ENCODE measurements around the gene UQCR11.
A peak's percentile ranks its signal among the peaks of the same experiment; 100 is the strongest.
"Not testable (repeated sequence)": the region's sequence is repeated elsewhere in the genome, so short reads cannot be mapped to it uniquely, and the experiment has no call there.

UQCR11 gene

DNA sequence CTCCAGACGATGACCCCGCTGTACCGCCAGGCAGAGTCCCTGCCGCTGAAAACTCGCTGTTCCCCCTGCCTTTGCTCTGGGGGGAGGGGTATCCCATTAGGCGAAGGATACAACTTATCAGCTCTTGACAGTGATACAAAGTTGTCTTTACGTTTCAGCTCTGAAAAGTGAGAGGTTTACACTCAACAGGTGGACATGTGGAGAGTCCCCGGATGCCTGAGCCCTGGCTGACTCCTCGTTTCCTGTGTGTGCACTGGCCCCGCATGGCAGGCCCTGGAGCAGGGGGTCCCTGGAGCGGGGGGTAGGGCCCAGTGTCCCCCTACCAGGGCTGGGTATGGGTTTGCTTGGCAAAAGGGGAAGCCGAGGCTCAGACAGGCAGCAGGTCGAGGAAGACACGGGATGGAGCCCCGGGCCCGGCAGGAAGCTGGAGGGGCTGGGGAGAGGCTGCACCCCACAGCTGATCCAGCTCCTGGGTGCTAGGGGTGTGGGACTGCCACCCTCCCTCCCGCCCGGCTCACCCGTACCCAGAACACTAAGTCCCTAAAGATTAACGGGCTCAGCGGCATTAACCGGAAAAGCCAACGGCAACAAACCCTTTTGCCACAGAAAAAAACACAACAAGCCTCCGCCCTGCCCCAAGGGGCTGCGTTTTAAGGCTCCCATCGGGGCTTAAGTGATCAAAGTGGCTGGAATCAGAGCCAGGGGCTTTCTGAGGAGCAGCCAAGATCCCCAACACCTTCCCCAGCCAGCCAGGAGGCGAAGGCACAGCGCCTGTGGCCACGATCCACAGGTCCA lies 41.6 kb upstream of the UQCR11 start:
- TF ChIP-seq, protein P1, sequence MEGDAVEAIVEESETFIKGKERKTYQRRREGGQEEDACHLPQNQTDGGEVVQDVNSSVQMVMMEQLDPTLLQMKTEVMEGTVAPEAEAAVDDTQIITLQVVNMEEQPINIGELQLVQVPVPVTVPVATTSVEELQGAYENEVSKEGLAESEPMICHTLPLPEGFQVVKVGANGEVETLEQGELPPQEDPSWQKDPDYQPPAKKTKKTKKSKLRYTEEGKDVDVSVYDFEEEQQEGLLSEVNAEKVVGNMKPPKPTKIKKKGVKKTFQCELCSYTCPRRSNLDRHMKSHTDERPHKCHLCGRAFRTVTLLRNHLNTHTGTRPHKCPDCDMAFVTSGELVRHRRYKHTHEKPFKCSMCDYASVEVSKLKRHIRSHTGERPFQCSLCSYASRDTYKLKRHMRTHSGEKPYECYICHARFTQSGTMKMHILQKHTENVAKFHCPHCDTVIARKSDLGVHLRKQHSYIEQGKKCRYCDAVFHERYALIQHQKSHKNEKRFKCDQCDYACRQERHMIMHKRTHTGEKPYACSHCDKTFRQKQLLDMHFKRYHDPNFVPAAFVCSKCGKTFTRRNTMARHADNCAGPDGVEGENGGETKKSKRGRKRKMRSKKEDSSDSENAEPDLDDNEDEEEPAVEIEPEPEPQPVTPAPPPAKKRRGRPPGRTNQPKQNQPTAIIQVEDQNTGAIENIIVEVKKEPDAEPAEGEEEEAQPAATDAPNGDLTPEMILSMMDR (conservative IDR thresholded peaks at IDR 0.05; ENCODE audit: low read depth) = no peak
- CTCF ChIA-PET = interaction anchor here (0.6 to 0.7 kb wide), 2 partner anchors 10 to 17 kb away, joined by 4 to 5 read pairs; no protein-coding TSS in a partner anchor
- DNase-seq (ENCODE audit: low spot score) = no peak
- POLR2A ChIA-PET (ENCODE audit: low non-redundant PET) = no interaction called here
- H3K27ac ChIP-seq = peak overlapping the region; percentile 93

DNA sequence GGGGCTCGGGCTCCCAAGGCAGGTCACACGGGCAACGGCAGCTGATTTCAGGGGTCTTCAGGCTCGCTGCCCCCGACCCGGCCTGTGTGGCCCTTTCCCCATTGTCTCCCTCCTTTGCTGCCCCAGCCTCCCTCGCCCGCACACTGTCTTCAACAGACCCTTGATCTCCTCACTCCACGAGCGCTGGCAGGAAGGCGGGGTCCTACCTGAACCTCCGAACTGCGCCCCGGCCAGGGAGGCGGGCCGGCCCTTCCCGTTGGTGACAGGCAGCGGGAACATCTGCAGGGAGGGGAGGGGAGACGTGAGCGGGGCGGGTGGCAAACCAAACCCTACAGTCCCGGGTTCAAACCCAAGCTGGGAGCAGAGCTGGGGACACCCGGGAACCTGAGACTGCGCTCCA lies 40.9 kb upstream of the UQCR11 start:
- no peak for DNase-seq (ENCODE audit: low spot score)
- TF ChIP-seq, protein P1 (conservative IDR thresholded peaks at IDR 0.05; ENCODE audit: low read depth) = no peak
- POLR2A ChIA-PET (ENCODE audit: low non-redundant PET) = no interaction called here
- H3K27ac ChIP-seq = peak overlapping the region; percentile 93; the same call in 1 of the 2 replicates
- CTCF ChIA-PET = interaction anchor here (0.6 kb wide), 1 partner anchor 10 kb away, joined by 5 read pairs; no protein-coding TSS in a partner anchor

DNA sequence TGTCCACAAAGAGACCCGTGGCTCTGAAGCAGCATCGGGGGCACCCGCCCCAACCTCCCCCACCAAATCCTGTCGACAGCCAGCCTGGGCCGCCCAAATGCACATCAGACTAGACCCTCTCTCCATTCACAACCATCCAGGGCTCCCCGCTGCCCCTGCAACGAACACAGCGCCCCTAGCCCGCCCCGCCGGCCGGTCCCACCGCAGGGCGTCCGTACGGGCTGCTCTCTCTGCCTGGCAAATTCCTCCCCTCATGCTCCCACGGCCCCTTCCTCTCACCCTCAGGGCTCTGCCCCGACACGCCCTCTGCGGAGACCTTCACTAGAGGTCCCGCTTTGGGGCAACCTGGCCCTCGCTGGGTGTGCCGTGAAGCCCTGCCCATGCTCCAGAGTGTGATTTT lies 40.0 kb upstream of the UQCR11 start:
- ChIA-PET POLR2A (ENCODE audit: low non-redundant PET) (no interaction called here), CTCF (no interaction called here)
- H3K27ac ChIP-seq = peak overlapping the region; percentile 37; the same call in 1 of the 2 replicates
- TF ChIP-seq, protein P1 (conservative IDR thresholded peaks at IDR 0.05; ENCODE audit: low read depth) = no peak
- no peak for DNase-seq (ENCODE audit: low spot score)

DNA sequence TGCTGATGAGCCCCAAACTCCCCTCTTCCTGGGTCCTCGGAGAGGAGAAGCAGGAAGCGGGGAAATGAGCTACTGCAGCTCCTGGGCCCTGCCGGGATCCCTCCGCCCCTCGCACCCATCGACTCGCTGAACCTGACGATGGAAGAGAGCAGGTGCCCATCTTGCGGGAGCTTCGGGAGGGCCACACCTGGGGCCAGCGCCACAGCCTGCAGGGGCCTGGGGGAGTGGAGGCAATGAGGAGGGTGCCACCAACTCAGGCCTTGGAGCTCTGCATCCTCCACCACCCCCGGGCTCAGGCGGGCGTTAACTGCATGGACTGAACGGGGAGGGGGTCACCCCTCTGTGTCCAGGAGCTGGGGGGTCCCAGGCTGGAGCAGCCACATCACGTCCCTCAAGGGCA lies 38.8 kb upstream of the UQCR11 start:
- ChIA-PET POLR2A (ENCODE audit: low non-redundant PET) (interaction anchor here (0.5 kb wide), 1 partner anchor 38 kb away, joined by 4 read pairs; no protein-coding TSS in a partner anchor), CTCF (interaction anchor here (0.6 to 1.2 kb wide), 2 partner anchors 193 to 956 kb away, joined by 3 read pairs; no protein-coding TSS in a partner anchor)
- DNase-seq (ENCODE audit: low spot score) = no peak
- TF ChIP-seq, protein P1 (conservative IDR thresholded peaks at IDR 0.05; ENCODE audit: low read depth) = no peak
- H3K27ac ChIP-seq = peak overlapping the region; percentile 37

DNA sequence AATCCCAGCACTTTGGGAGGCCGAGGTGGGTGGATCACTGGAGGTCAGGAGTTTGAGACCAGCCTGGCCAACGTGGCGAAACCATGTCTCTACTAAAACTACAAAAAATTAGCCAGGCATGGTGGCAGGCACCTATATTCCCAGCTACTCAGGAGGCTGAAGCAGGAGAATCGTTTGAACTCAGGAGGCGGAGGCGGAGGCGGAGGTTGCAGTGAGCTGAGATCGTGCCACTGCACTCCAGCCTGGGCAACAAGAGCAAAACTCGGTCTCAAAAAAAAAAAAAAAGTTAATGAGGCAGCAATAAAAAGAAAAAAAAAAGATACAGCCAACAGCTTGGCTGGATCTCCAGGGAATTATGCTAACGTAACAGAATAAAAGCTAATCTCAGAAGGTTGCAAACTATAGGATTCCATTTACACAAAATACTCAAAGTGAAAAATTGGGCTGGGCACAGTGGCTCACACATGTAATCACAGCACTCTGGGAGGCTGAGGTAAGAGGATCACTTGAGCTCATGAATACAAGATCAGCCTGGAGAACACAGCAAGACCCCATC lies 35.7 kb upstream of the UQCR11 start:
- ChIA-PET POLR2A (ENCODE audit: low non-redundant PET) (interaction anchor here (0.6 kb wide), 1 partner anchor 37 kb away, joined by 3 read pairs; no protein-coding TSS in a partner anchor), CTCF (interaction anchor here (1.1 kb wide), 1 partner anchor 95 kb away, joined by 3 read pairs; no protein-coding TSS in a partner anchor)
- peak overlapping the region; percentile 37; the same call in 1 of the 2 replicates for H3K27ac ChIP-seq
- DNase-seq (ENCODE audit: low spot score) = not testable (repeated sequence)

DNA sequence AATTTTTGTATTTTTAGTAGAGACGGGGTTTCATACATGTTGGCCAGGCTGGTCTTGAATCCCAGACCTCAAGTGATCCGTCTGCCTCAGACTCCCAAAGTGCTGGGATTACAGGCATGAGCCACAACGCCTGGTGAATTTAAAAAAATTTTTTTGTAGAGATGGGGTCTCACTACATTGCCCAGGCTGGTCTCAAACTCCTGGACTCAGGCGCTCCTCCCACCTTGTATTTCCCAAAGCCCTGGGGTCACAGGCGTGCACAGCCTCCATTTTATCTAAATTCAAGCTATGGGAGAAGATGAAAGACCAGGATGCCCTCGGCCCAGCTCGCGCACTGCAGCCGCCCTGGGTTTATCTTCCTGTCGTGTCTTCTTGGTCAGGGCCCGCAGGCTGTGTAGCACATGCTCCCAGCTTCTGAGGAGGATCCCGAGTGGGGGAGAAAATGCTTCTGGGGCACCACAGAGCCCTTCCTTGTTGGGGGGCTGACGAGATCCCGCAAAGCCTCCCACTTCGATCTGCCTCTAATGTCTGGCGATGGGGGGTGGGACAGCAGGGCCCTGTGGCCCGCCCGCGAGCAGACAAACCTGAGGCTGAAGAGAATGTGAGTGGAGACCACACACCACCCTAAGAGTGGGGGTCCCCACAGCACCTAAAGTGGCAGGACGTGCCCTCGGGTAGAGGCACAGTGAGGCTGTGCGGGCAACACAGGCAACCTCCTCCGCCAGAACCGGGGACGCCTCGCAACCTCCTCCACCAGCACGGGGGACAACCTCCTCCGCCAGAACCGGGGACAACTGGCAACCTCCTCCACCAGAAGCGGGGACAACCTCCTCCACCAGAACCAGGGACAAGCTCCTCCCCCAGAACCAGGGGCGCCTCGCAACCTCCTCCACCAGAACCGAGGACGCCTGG lies 31.3 kb upstream of the UQCR11 start:
- no peak for DNase-seq (ENCODE audit: low spot score)
- no peak overlapping the region for H3K27ac ChIP-seq
- CTCF ChIA-PET = interaction anchor here (0.6 kb wide), 1 partner anchor 10 kb away, joined by 5 read pairs; no protein-coding TSS in a partner anchor
- POLR2A ChIA-PET (ENCODE audit: low non-redundant PET) = no interaction called here
- TF ChIP-seq, protein P1 (conservative IDR thresholded peaks at IDR 0.05; ENCODE audit: low read depth) = no peak
